Right forelimb (tissue), 1 donor: ENCODE data around the gene YWHAB.

Experiments
- DNase-seq: peaks from one replicate; pipeline ENCODE4 v3.0.0-alpha.2; 2018

Gene YWHAB

GRCh38 chr20:44917399-44917798, 31.9 kb downstream of the YWHAB start:
- DNase-seq, result no peak

GRCh38 chr20:44918342-44918741, 32.8 kb downstream of the YWHAB start:
- DNase-seq, result no peak

- no peak for DNase-seq
These were observed 33.3 kb downstream of the YWHAB start for GRCh38 chr20:44918761-44919160.

- no peak for DNase-seq
These were observed 35.9 kb downstream of the YWHAB start for GRCh38 chr20:44921447-44921846.

GRCh38 chr20:44924541-44924940, 39.0 kb downstream of the YWHAB start:
- no peak for DNase-seq

GRCh38 chr20:44928595-44928994, 43.1 kb downstream of the YWHAB start:
- no peak for DNase-seq

- no peak for DNase-seq
These were observed 45.1 kb downstream of the YWHAB start for GRCh38 chr20:44930517-44931168.

- no peak for DNase-seq
These were observed 46.4 kb downstream of the YWHAB start for GRCh38 chr20:44931911-44932310.

- no peak for DNase-seq
These were observed 47.4 kb downstream of the YWHAB start for GRCh38 chr20:44932916-44933315.

GRCh38 chr20:44936510-44936909, 51.0 kb downstream of the YWHAB start:
- DNase-seq, result no peak

GRCh38 chr20:44938637-44939036, 53.1 kb downstream of the YWHAB start:
- DNase-seq, result no peak

- no peak for DNase-seq
These were observed 55.7 kb downstream of the YWHAB start for GRCh38 chr20:44941120-44941691.

- no peak for DNase-seq
These were observed 56.9 kb downstream of the YWHAB start for GRCh38 chr20:44942264-44942973.

GRCh38 chr20:44943828-44944227, 58.3 kb downstream of the YWHAB start:
- DNase-seq, result no peak

GRCh38 chr20:44945261-44945660, 59.8 kb downstream of the YWHAB start:
- no peak for DNase-seq

- no peak for DNase-seq
These were observed 60.9 kb downstream of the YWHAB start for GRCh38 chr20:44946271-44946852.

GRCh38 chr20:44948107-44948506, 62.6 kb downstream of the YWHAB start:
- no peak for DNase-seq

- no peak for DNase-seq
These were observed 63.0 kb downstream of the YWHAB start for GRCh38 chr20:44948513-44948912.

GRCh38 chr20:44950368-44950767, 64.9 kb downstream of the YWHAB start:
- no peak for DNase-seq

- DNase-seq, result no peak
These were observed 67.2 kb downstream of the YWHAB start for GRCh38 chr20:44952731-44953130.

GRCh38 chr20:44954211-44954610, 68.7 kb downstream of the YWHAB start:
- no peak for DNase-seq

- no peak for DNase-seq
These were observed 69.8 kb downstream of the YWHAB start for GRCh38 chr20:44955270-44955669.

- no peak for DNase-seq
These were observed 70.9 kb downstream of the YWHAB start for GRCh38 chr20:44956410-44956809.
